ENCODE results near the gene KRT27. TPM values are rescaled to one million over a fixed set of nuclear protein-coding genes. Genes with fewer than 3 reads are reported as not detected.

KRT27 gene
- total RNA-seq, 1 experiment from 2014 or later: not detected

GRCh38 chr17:40803617-40804082 is 21.3 kb upstream of the KRT27 start:
- peak overlapping the region; percentile 61 for H3K4me2 ChIP-seq (ENCODE audit: low read length)
- H3K9ac ChIP-seq (ENCODE audit: low read length): no peak overlapping the region; the same call in 1 of the 2 replicates
- BruUV-seq (replicated peaks): no TSS peak
- H3K27ac ChIP-seq (ENCODE audit: low read length): peak overlapping the region; percentile 31; the same call in 1 of the 2 replicates
- no peaks in the 10 kb centered on the region for H3K9me2 ChIP-seq (replicated peaks; ENCODE audit: low read length)
- CTCF ChIA-PET: interaction anchor here (0.5 to 0.8 kb wide), 7 partner anchors 49 to 859 kb away, joined by 3 to 5 read pairs (median 3); no protein-coding TSS in a partner anchor
- no peaks in the 10 kb centered on the region for H3K27me3 ChIP-seq (ENCODE audit: low read length)
- H3K36me3 ChIP-seq (ENCODE audit: low read depth, low read length): no peaks in the 10 kb centered on the region
- TF ChIP-seq EZH2 (IDR thresholded peaks at IDR 0.05; ENCODE audit: low read length, unreplicated experiment) (no peak), EZH2phosphoT487 (IDR thresholded peaks at IDR 0.05; ENCODE audit: borderline replicate concordance, low read length) (no peak)
- TF ChIP-seq, protein P1, sequence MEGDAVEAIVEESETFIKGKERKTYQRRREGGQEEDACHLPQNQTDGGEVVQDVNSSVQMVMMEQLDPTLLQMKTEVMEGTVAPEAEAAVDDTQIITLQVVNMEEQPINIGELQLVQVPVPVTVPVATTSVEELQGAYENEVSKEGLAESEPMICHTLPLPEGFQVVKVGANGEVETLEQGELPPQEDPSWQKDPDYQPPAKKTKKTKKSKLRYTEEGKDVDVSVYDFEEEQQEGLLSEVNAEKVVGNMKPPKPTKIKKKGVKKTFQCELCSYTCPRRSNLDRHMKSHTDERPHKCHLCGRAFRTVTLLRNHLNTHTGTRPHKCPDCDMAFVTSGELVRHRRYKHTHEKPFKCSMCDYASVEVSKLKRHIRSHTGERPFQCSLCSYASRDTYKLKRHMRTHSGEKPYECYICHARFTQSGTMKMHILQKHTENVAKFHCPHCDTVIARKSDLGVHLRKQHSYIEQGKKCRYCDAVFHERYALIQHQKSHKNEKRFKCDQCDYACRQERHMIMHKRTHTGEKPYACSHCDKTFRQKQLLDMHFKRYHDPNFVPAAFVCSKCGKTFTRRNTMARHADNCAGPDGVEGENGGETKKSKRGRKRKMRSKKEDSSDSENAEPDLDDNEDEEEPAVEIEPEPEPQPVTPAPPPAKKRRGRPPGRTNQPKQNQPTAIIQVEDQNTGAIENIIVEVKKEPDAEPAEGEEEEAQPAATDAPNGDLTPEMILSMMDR (conservative IDR thresholded peaks at IDR 0.05; ENCODE audit: low read depth, low read length): peak; percentile 86
- H3K4me3 ChIP-seq (ENCODE audit: low read length): no peak overlapping the region
- DNase-seq (peak; percentile 82), ATAC-seq (peak; percentile 85)
- POLR2A ChIA-PET (ENCODE audit: unreplicated experiment): interaction anchor here (0.6 kb wide), 1 partner anchor 889 kb away, joined by 7 read pairs; no protein-coding TSS in a partner anchor
- no peaks in the 10 kb centered on the region for H3K79me2 ChIP-seq (ENCODE audit: low read length)
- intact Hi-C loops (cut with micrococcal nuclease): loop anchor here (2.0 to 10.0 kb wide), 6 partner anchors 51 to 863 kb away; partner anchors contain the start of gene KRT15
- no peaks in the 10 kb centered on the region for H3F3A ChIP-seq (ENCODE audit: low read length, unreplicated experiment)
- no peaks in the 10 kb centered on the region for H3K9me3 ChIP-seq (ENCODE audit: low read length)
- peaks cover 8% of the 10 kb centered on the region for H3K4me1 ChIP-seq (ENCODE audit: insufficient read depth, low read length)
- peak overlapping the region; percentile 50; the same call in 1 of the 2 replicates for H2AFZ ChIP-seq (ENCODE audit: low read length)
- H4K20me1 ChIP-seq (ENCODE audit: low read length): no peaks in the 10 kb centered on the region

DNA sequence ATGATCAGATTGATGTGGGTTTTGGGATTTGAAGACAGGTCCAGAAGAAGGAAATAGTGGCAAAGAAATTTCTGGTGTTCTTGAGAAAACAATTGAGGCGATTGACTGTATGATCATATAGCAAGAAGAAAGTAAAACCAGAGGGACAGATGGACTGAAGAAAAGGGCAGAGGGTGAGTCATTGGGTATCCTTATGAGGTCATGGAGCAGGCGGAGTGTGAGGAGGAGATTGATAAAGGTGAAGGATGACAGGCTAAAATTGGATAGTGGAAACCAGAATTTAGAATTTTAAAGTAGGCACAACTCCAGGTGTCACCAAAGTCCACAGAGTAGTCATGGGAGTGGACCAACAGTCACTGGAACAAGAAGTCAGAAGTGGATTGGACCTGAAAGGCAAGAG is 18.8 kb upstream of the KRT27 start:
- ATAC-seq (no peak), DNase-seq (no peak)
- no peaks in the 10 kb centered on the region for H4K20me1 ChIP-seq (ENCODE audit: low read length)
- H3K79me2 ChIP-seq (ENCODE audit: low read length): no peaks in the 10 kb centered on the region
- H3K9me2 ChIP-seq (replicated peaks; ENCODE audit: low read length): no peaks in the 10 kb centered on the region
- ChIA-PET CTCF (no interaction called here), POLR2A (ENCODE audit: unreplicated experiment) (no interaction called here)
- no peak overlapping the region for H3K4me3 ChIP-seq (ENCODE audit: low read length)
- H3K36me3 ChIP-seq (ENCODE audit: low read depth, low read length): no peaks in the 10 kb centered on the region
- H3K4me1 ChIP-seq (ENCODE audit: insufficient read depth, low read length): peaks cover 8% of the 10 kb centered on the region
- no peak overlapping the region for H3K27ac ChIP-seq (ENCODE audit: low read length)
- intact Hi-C loops (cut with micrococcal nuclease): loop anchor here (5.0 to 10.0 kb wide), 4 partner anchors 106 to 744 kb away; partner anchors contain the start of gene KRT15
- no peak overlapping the region for H3K9ac ChIP-seq (ENCODE audit: low read length)
- TF ChIP-seq, protein P1 (conservative IDR thresholded peaks at IDR 0.05; ENCODE audit: low read depth, low read length): no peak
- TF ChIP-seq EZH2 (IDR thresholded peaks at IDR 0.05; ENCODE audit: low read length, unreplicated experiment) (no peak), EZH2phosphoT487 (IDR thresholded peaks at IDR 0.05; ENCODE audit: borderline replicate concordance, low read length) (no peak)
- no peaks in the 10 kb centered on the region for H3K27me3 ChIP-seq (ENCODE audit: low read length)
- no TSS peak for BruUV-seq (replicated peaks)
- no peaks in the 10 kb centered on the region for H3F3A ChIP-seq (ENCODE audit: low read length, unreplicated experiment)
- H2AFZ ChIP-seq (ENCODE audit: low read length): no peak overlapping the region
- no peak overlapping the region for H3K4me2 ChIP-seq (ENCODE audit: low read length)
- no peaks in the 10 kb centered on the region for H3K9me3 ChIP-seq (ENCODE audit: low read length)

- POLR2A ChIA-PET (ENCODE audit: unreplicated experiment): no interaction called here
- CTCF ChIA-PET: no interaction called here
- intact Hi-C loops (cut with micrococcal nuclease): loop anchor here (5.0 to 10.0 kb wide), 4 partner anchors 107 to 744 kb away; partner anchors contain the start of gene KRT15
These were observed 18.0 kb upstream of the KRT27 start for GRCh38 chr17:40800381-40800780.

More at GRCh38 chr17:40800381-40800780, 18.0 kb upstream of the KRT27 start:
- Histone ChIP-seq H3K4me1 (ENCODE audit: insufficient read depth, low read length) (peaks cover 8% of the 10 kb centered on the region), H3F3A (ENCODE audit: low read length, unreplicated experiment) (no peaks in the 10 kb centered on the region), H2AFZ (ENCODE audit: low read length) (no peak overlapping the region), H3K9me3 (ENCODE audit: low read length) (no peaks in the 10 kb centered on the region), H3K9me2 (replicated peaks; ENCODE audit: low read length) (no peaks in the 10 kb centered on the region), H3K4me3 (ENCODE audit: low read length) (no peak overlapping the region), H3K4me2 (ENCODE audit: low read length) (no peak overlapping the region), H3K27me3 (ENCODE audit: low read length) (no peaks in the 10 kb centered on the region), H3K79me2 (ENCODE audit: low read length) (no peaks in the 10 kb centered on the region), H3K36me3 (ENCODE audit: low read depth, low read length) (no peaks in the 10 kb centered on the region), H3K27ac (ENCODE audit: low read length) (no peak overlapping the region), H4K20me1 (ENCODE audit: low read length) (no peaks in the 10 kb centered on the region), H3K9ac (ENCODE audit: low read length) (no peak overlapping the region)
- DNase-seq: no peak
- BruUV-seq (replicated peaks): no TSS peak
- TF ChIP-seq EZH2phosphoT487 (IDR thresholded peaks at IDR 0.05; ENCODE audit: borderline replicate concordance, low read length): no peak
- TF ChIP-seq EZH2 (IDR thresholded peaks at IDR 0.05; ENCODE audit: low read length, unreplicated experiment): no peak
- TF ChIP-seq, protein P1 (conservative IDR thresholded peaks at IDR 0.05; ENCODE audit: low read depth, low read length): no peak
- no peak for ATAC-seq

All from PC-3 (cell line).